Gastrocnemius medialis (tissue), 4 donors: ENCODE data around the gene ATP10B. TPM values are rescaled to one million over a fixed set of nuclear protein-coding genes. Genes with fewer than 3 reads are reported as not detected.

Source experiments
- ATAC-seq, 2 donors: fragments of 150-250 bp; one replicate each; pipeline ENCODE4 v1.9.1; 2016
- DNase-seq, 2 donors: peaks; one replicate each; pipeline ENCODE4 v3.0.0-alpha.2; 2019
- H3K27ac ChIP-seq, 4 donors: fragments of 200-600 bp; sonication (generic); 1 replicate in 1 of 4; 2 replicates in 3 of 4; pipeline ENCODE4 v1.5.1; 2016 to 2018; ENCODE audit warnings: mild to moderate bottlenecking in 2 of 4, moderate library complexity in 1 of 4
- H3K27me3 ChIP-seq, 3 donors: fragments of 200-600 bp; sonication (generic) in 2 of 3; 1 replicate in 1 of 3; 2 replicates in 2 of 3; pipeline versions ENCODE4 v1.5.1 to v1.6.0; 2016 to 2019; ENCODE audit warnings: mild to moderate bottlenecking in 1 of 3, moderate library complexity in 1 of 3
- H3K36me3 ChIP-seq, 2 donors: fragments of 200-600 bp; sonication (generic) in 1 of 2; one replicate each; pipeline ENCODE4 v1.5.1; 2017 to 2018
- H3K4me1 ChIP-seq, 2 donors: fragments of 200-600 bp; sonication (generic) in 1 of 2; one replicate each; pipeline ENCODE4 v1.5.1; 2016 to 2017; ENCODE audit warnings: mild to moderate bottlenecking in 2 of 2
- H3K4me3 ChIP-seq, 4 donors: fragments of 200-600 bp; sonication (generic) in 3 of 4; 1 replicate in 1 of 4; 2 replicates in 3 of 4; pipeline ENCODE4 v1.5.1; 2016 to 2019; ENCODE audit warnings: mild to moderate bottlenecking in 2 of 4
- H3K9me3 ChIP-seq, 3 donors: fragments of 200-600 bp; sonication (generic) in 2 of 3; 1 replicate in 1 of 3; 2 replicates in 2 of 3; pipeline ENCODE4 v1.5.1; 2016 to 2019
- POLR2A ChIP-seq, 2 donors: fragments of 450-650 bp; IDR thresholded peaks; one replicate each; pipeline ENCODE4 v1.6.1; 2017; ENCODE audit warnings: antibody characterized with exemption in 2 of 2, mild to moderate bottlenecking in 2 of 2, moderate library complexity in 2 of 2
- in situ Hi-C, 4 donors: fragments of 200-750 bp; cut with MboI; loops; one replicate each; pipeline versions ENCODE4 v1.15.0 to v1.8.0; 2017; ENCODE audit warnings: low sequenced_read_pairs in 4 of 4
- intact Hi-C: fragments of 100-400 bp; cut with DNase I; formaldehyde crosslinking; loops from one replicate; pipeline ENCODE4 v1.15.1; 2023; ENCODE audit warnings: low total_unique reads
- total RNA-seq, 4 donors: library from RNA; depleted of rRNA; stranded (reverse); fragments of >200 nt; gene quantifications; one replicate each; pipeline versions ENCODE4 v1.1.0 to v1.2.3, GENCODE V29; 2016
- TF ChIP-seq, protein P1 (sequence below), 5 experiments: fragments of 450-650 bp in 3 of 5; fragments of 200-600 bp in 2 of 5; sonication (generic) in 2 of 5; IDR thresholded peaks in 4 of 5; conservative IDR thresholded peaks in 1 of 5; 1 replicate in 4 of 5; 2 replicates in 1 of 5; pipeline ENCODE4 v1.5.1; 2016 to 2019; ENCODE audit warnings: antibody characterized with exemption in 5 of 5, mild to moderate bottlenecking in 3 of 5, moderate library complexity in 3 of 5

Gene ATP10B
- total RNA-seq, 4 donors from 2014 or later = 0.63 TPM; not detected in 3

DNA sequence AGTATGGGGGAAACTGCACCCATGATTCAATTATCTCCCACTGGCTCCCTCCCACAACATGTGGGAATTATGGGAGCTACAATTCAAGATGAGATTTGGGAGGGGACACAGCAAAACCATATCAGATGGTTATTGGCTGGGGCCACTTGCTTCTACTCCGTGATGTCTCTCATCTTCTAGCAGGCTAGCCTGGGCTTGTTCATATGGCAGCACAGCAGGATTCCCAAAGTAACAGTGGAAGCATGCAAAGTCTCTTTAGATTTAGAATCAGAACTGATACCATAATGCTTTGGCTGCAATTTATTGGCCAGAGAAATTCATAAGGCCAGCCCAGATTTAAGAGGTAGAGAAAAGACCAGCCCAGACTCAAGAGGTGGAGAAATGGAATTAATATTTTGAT lies 304.1 kb downstream of the ATP10B start:
- no peak for DNase-seq
- H3K4me3 ChIP-seq = no peak overlapping the region
- H3K4me1 ChIP-seq = no peaks in the 10 kb centered on the region
- H3K36me3 ChIP-seq = no peaks in the 10 kb centered on the region
- no peaks in the 10 kb centered on the region for H3K27me3 ChIP-seq
- H3K9me3 ChIP-seq = no peaks in the 10 kb centered on the region
- intact Hi-C loops = no loop called here
- ATAC-seq = no peak
- H3K27ac ChIP-seq = no peak overlapping the region
- in situ Hi-C loops = no loop called here
- TF ChIP-seq POLR2A (IDR thresholded peaks at IDR 0.05) = no peak

DNA sequence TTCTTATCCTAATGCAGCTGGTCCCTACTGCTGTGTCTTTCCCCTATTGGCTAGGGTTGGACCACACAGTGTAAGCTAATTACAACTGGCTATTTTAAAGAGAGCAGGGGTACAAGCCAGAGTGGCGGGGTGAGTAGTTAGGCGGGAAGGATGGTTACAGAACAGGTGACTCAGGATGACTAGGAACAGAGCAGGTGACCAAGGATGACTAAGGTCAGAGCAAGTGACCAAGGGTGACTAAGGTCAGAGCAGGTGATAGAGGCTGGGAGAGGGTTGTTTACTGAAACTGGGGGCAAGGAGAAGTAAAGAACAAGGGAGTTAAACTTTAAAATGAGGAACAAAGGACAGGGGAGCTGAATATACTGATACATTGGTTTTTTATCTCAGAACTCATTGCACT lies 304.9 kb downstream of the ATP10B start:
- Histone ChIP-seq H3K27me3 (no peaks in the 10 kb centered on the region), H3K4me3 (no peak overlapping the region), H3K27ac (no peak overlapping the region), H3K4me1 (no peaks in the 10 kb centered on the region), H3K9me3 (no peaks in the 10 kb centered on the region), H3K36me3 (no peaks in the 10 kb centered on the region)
- in situ Hi-C loops = no loop called here
- intact Hi-C loops = no loop called here
- ATAC-seq (no peak), DNase-seq (no peak)
- TF ChIP-seq, protein P1, sequence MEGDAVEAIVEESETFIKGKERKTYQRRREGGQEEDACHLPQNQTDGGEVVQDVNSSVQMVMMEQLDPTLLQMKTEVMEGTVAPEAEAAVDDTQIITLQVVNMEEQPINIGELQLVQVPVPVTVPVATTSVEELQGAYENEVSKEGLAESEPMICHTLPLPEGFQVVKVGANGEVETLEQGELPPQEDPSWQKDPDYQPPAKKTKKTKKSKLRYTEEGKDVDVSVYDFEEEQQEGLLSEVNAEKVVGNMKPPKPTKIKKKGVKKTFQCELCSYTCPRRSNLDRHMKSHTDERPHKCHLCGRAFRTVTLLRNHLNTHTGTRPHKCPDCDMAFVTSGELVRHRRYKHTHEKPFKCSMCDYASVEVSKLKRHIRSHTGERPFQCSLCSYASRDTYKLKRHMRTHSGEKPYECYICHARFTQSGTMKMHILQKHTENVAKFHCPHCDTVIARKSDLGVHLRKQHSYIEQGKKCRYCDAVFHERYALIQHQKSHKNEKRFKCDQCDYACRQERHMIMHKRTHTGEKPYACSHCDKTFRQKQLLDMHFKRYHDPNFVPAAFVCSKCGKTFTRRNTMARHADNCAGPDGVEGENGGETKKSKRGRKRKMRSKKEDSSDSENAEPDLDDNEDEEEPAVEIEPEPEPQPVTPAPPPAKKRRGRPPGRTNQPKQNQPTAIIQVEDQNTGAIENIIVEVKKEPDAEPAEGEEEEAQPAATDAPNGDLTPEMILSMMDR (IDR thresholded peaks at IDR 0.05 in 4 of 5, conservative IDR thresholded peaks at IDR 0.05 in 1 of 5) = no peak
- TF ChIP-seq POLR2A (IDR thresholded peaks at IDR 0.05) = no peak

DNA sequence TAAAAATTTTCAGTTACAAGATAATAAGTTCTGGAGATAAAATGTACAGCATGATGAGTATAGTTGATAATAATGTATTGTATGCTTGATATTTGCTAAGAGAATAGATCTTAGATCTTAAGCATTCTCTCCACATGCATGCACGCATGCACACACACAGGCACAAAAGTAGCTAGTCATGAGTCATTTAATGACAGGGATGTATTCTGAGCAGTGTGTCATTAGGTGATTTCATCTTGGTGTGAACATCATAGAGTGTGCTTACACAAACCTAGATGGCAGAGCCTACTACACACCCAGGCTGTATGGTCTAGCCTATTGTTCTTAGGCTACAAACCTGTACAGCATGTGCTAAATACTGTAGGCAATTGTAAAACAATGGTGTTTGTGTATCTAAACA lies 306.2 kb downstream of the ATP10B start:
- no peak overlapping the region for H3K4me3 ChIP-seq
- intact Hi-C loops (no loop called here), in situ Hi-C loops (no loop called here)
- H3K36me3 ChIP-seq = no peaks in the 10 kb centered on the region
- no peak overlapping the region for H3K27ac ChIP-seq
- no peaks in the 10 kb centered on the region for H3K27me3 ChIP-seq
- no peaks in the 10 kb centered on the region for H3K9me3 ChIP-seq
- H3K4me1 ChIP-seq = no peaks in the 10 kb centered on the region
- no peak for TF ChIP-seq POLR2A (IDR thresholded peaks at IDR 0.05)
- TF ChIP-seq, protein P1 (IDR thresholded peaks at IDR 0.05 in 4 of 5, conservative IDR thresholded peaks at IDR 0.05 in 1 of 5) = no peak
- DNase-seq (no peak), ATAC-seq (no peak)

DNA sequence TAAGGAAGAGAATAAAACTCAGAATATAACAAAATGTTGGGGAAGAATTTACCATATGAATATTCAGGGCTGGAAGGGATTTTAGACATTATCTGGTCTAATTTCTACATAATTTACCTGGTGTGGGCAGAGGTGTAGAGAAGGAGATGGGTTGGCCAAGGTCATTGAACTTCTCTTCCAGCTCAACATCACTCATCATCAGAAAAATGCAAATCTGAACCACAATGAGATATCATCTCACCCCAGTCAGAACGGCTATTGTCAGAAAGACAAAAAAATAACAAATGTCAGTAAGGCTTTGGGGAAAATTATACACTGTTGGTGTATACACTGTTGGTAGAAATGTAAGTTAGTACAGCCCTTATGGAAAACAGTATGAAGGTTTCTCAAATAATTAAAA lies 308.6 kb downstream of the ATP10B start:
- Histone ChIP-seq H3K36me3 (no peaks in the 10 kb centered on the region), H3K9me3 (no peaks in the 10 kb centered on the region), H3K27me3 (no peaks in the 10 kb centered on the region), H3K27ac (no peak overlapping the region), H3K4me3 (no peak overlapping the region), H3K4me1 (no peaks in the 10 kb centered on the region)
- DNase-seq (no peak), ATAC-seq (no peak)
- no peak for TF ChIP-seq POLR2A (IDR thresholded peaks at IDR 0.05)
- TF ChIP-seq, protein P1 (IDR thresholded peaks at IDR 0.05 in 4 of 5, conservative IDR thresholded peaks at IDR 0.05 in 1 of 5) = no peak
- intact Hi-C loops = no loop called here
- in situ Hi-C loops = no loop called here

DNA sequence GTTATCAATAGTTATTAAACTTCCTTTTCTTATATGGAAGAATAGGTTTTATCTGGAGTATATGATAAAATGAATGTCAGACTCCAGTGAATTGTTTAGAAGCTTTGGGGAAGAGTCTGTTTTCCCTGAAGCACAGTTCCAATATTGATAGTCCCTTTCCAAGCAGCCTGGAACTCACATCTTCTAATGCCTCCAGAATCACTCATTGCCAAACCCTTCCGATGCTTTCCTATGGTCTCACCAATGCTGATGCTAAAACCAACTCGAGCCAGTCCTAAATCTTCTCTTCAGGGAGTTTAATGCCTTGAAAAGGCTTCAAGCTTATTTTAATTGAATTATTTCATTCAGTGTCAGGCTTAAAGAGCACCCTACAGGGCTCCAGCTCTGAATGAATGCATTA lies 309.2 kb downstream of the ATP10B start:
- intact Hi-C loops (no loop called here), in situ Hi-C loops (no loop called here)
- no peak overlapping the region for H3K27ac ChIP-seq
- DNase-seq (no peak), ATAC-seq (no peak)
- no peaks in the 10 kb centered on the region for H3K9me3 ChIP-seq
- no peaks in the 10 kb centered on the region for H3K36me3 ChIP-seq
- H3K4me1 ChIP-seq = no peaks in the 10 kb centered on the region
- no peaks in the 10 kb centered on the region for H3K27me3 ChIP-seq
- TF ChIP-seq, protein P1 (IDR thresholded peaks at IDR 0.05 in 4 of 5, conservative IDR thresholded peaks at IDR 0.05 in 1 of 5) = no peak
- TF ChIP-seq POLR2A (IDR thresholded peaks at IDR 0.05) = no peak
- no peak overlapping the region for H3K4me3 ChIP-seq
